ENCODE measurements around the gene SNRNP200.

The SNRNP200 gene

DNA sequence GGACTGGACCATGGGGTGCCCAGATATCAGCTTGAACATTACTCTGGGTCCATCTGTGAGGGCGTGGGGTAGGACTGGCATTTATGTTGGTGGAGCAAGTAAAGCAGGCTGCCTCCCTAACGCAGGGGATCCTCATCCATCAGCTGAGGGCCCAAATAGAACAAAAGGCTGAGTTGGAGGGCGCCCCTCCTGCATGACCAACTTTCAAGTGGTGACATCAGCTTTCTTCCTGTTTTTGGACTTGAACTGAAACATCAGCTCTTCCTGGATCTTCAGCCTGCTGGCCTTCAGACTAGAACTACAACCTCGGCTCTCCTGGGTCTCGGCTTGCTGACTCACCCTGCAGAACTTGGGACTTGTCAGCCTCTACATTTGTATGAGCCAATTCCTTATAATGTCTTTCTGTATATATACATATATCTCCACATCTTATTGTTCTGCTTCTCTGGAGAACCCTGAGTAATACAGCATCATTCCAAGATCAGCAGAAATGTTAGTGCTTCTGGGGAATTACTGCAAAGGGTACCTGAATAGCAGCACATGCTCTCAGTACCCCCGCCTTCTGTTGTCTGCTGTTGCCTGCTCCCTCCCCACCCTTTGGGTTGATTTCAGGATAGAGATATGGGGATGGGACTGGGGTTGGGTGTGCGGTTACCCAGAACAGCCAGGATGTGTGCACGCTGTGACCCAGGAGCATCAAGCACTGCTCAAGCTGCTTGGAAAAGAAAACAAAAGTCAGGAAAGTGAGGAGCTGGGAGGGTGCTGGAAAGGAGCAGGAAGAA lies 59.5 kb downstream of the SNRNP200 start (continued):
- TF ChIP-seq ZNF571 (tag by site-specific recombination; IDR thresholded peaks at IDR 0.05) (no peak), ZNF146 (tag by site-specific recombination; IDR thresholded peaks at IDR 0.05) (no peak), OSR2 (tag by site-specific recombination; IDR thresholded peaks at IDR 0.05) (no peak), ZNF629 (tag by site-specific recombination; IDR thresholded peaks at IDR 0.05) (no peak)

GRCh38 chr2:96243843-96244242 lies 61.5 kb downstream of the SNRNP200 start:
- Histone ChIP-seq H3K4me3 (ENCODE audit: low read depth, low read length) (no peak overlapping the region), H3K36me3 (ENCODE audit: control insufficient read depth in 2 of 2, insufficient read depth in 1 of 2, low read length in 2 of 2) (no peaks in the 10 kb centered on the region), H3K27ac (ENCODE audit: extremely low read depth, low read depth, low read length) (no peak overlapping the region), H3K4me1 (ENCODE audit: control insufficient read depth, insufficient read depth, low read length) (no peaks in the 10 kb centered on the region; the same call in 1 of the 2 replicates), H3K9me3 (ENCODE audit: control insufficient read depth, insufficient read depth, low read depth, low read length) (no peaks in the 10 kb centered on the region)
- ChIA-PET POLR2A (no interaction called here), CTCF (interaction anchor here (0.7 to 1.0 kb wide), 2 partner anchors 17 to 181 kb away, joined by 3 to 4 read pairs; no protein-coding TSS in a partner anchor)
- TF ChIP-seq ZNF747 (tag by site-specific recombination; IDR thresholded peaks at IDR 0.05) (no peak), ZNF785 (tag by site-specific recombination; IDR thresholded peaks at IDR 0.05) (no peak), ZNF791 (tag by site-specific recombination; IDR thresholded peaks at IDR 0.05) (no peak), BCL6B (tag by site-specific recombination; IDR thresholded peaks at IDR 0.05) (no peak), ZNF701 (tag by site-specific recombination; IDR thresholded peaks at IDR 0.05) (no peak)

DNA sequence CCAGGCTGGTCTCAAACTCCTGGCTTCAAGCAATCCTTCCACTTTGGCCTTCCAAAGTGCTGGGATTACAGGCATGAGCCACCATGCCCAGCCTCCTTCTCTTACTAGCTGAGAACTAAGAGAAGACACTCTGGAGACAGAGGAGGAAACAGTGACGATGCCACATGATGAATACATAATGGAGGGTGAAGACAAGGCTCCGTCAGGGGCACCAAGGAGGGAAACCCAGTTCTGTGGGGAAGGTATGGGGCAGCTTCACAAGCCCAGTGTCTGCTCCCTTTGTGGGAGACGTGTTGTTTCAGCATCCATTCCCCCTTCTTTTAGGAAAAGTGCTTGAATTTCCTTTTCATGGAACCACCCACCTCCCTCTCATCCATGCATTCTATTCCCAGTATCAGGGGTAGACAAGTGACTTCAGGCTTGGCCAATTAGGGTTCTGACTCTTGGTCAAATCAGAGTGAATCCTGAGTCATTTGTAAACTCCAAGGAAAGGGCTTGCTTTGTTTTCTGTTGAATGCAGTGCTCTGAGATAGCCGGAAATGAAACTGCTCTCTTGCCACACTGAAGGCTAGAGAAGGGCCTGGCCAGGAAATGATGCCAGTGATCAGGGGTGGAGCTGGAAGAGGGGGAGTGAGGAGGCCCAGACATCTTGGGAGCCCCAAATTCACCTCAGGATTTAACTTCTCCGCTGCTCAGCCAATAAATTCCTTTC lies 63.3 kb downstream of the SNRNP200 start:
- ChIA-PET POLR2A (no interaction called here), CTCF (interaction anchor here (0.7 kb wide), 1 partner anchor 35 kb away, joined by 3 read pairs; no protein-coding TSS in a partner anchor)
- Histone ChIP-seq H3K4me3 (ENCODE audit: low read depth, low read length) (no peak overlapping the region), H3K4me1 (ENCODE audit: control insufficient read depth, insufficient read depth, low read length) (no peaks in the 10 kb centered on the region; the same call in 1 of the 2 replicates), H3K9me3 (ENCODE audit: control insufficient read depth, insufficient read depth, low read depth, low read length) (no peaks in the 10 kb centered on the region), H3K27ac (ENCODE audit: extremely low read depth, low read depth, low read length) (no peak overlapping the region), H3K36me3 (ENCODE audit: control insufficient read depth in 2 of 2, insufficient read depth in 1 of 2, low read length in 2 of 2) (no peaks in the 10 kb centered on the region)
- no peak for TF ChIP-seq INSM2 (tag by site-specific recombination; IDR thresholded peaks at IDR 0.05)
- no peak for TF ChIP-seq ZNF174 (tag by site-specific recombination; IDR thresholded peaks at IDR 0.05)
- no peak for TF ChIP-seq SALL2 (tag by site-specific recombination; IDR thresholded peaks at IDR 0.05; ENCODE audit: borderline replicate concordance)
- no peak for TF ChIP-seq ZNF610 (tag by site-specific recombination; IDR thresholded peaks at IDR 0.05; ENCODE audit: borderline replicate concordance)

DNA sequence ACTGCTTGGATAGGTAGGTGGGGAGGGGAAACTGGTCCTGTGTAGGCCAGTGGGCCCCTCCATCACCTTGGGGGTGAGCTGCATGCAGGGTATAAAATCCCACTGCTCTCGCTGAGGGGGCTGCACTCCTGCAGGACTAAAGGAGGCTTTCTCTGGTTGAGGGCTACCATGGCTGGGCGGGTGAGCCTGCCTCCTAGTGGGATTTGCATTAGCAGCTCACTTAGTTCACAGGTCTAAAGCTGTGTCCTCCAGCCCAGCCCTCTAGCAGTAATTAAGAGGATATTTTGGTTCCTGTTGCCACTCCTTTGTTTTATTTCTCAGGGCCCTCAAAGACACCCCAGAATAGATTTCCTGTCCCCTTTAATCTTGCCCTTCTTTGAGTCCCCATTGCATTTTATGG lies 64.1 kb downstream of the SNRNP200 start:
- Histone ChIP-seq H3K9me3 (ENCODE audit: control insufficient read depth, insufficient read depth, low read depth, low read length) (no peaks in the 10 kb centered on the region), H3K4me1 (ENCODE audit: control insufficient read depth, insufficient read depth, low read length) (no peaks in the 10 kb centered on the region; the same call in 1 of the 2 replicates), H3K27ac (ENCODE audit: extremely low read depth, low read depth, low read length) (no peak overlapping the region), H3K36me3 (ENCODE audit: control insufficient read depth in 2 of 2, insufficient read depth in 1 of 2, low read length in 2 of 2) (no peaks in the 10 kb centered on the region), H3K4me3 (ENCODE audit: low read depth, low read length) (no peak overlapping the region)
- TF ChIP-seq, protein P1, sequence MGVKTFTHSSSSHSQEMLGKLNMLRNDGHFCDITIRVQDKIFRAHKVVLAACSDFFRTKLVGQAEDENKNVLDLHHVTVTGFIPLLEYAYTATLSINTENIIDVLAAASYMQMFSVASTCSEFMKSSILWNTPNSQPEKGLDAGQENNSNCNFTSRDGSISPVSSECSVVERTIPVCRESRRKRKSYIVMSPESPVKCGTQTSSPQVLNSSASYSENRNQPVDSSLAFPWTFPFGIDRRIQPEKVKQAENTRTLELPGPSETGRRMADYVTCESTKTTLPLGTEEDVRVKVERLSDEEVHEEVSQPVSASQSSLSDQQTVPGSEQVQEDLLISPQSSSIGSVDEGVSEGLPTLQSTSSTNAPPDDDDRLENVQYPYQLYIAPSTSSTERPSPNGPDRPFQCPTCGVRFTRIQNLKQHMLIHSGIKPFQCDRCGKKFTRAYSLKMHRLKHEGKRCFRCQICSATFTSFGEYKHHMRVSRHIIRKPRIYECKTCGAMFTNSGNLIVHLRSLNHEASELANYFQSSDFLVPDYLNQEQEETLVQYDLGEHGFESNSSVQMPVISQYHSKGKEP (tag by site-specific recombination; IDR thresholded peaks at IDR 0.05): no peak
- TF ChIP-seq ZNF266 (tag by site-specific recombination; IDR thresholded peaks at IDR 0.05; ENCODE audit: low read depth) (no peak), MEIS1 (CRISPR knock-in tag; IDR thresholded peaks at IDR 0.05; ENCODE audit: borderline replicate concordance) (no peak), ZNF747 (tag by site-specific recombination; IDR thresholded peaks at IDR 0.05) (no peak)
- POLR2A ChIA-PET: no interaction called here
- CTCF ChIA-PET: no interaction called here
